IMR-90 (cell line): Measurements from ENCODE around the gene MRPL38. TPM values are rescaled to one million over a fixed set of nuclear protein-coding genes. Genes with fewer than 3 reads are reported as not detected.

Experiments used
- ATAC-seq: fragments of 200-7000 bp; cut with Tn5 transposase; 2 replicates; pipeline ENCODE4 v1.9.1; 2020; ENCODE audit warnings: low read depth, mild to moderate bottlenecking, moderate library complexity
- BruUV-seq: library from RNA; stranded (reverse); fragments of 400-500 nt; replicated peaks from 2 replicates; lab custom pipeline; 2021; lab: Mats Ljungman, UMichigan
- CTCF ChIA-PET: fragments of 300-600 bp; formaldehyde crosslinking; extraction: SDS; loops from one replicate; lab custom pipeline; 2021; ENCODE audit warnings: antibody characterized with exemption; lab: Yijun Ruan, JAX
- POLR2A ChIA-PET: fragments of 300-600 bp; sonication (Branson Sonifier 250); formaldehyde crosslinking; loops from one replicate; lab custom pipeline; 2022; ENCODE audit warnings: antibody characterized with exemption; ENCODE audit not compliant: unreplicated experiment; lab: Charles Lee
- DNase-seq: peaks from one replicate; pipeline ENCODE4 v3.0.0; 2013
- H2AFZ ChIP-seq: replicated peaks from 2 replicates; pipeline ENCODE3; 2013; ENCODE audit warnings: low read length, mild to moderate bottlenecking; ENCODE audit not compliant: poor library complexity
- H2AK5ac ChIP-seq: 2 replicates; pipeline ENCODE4 v1.6.1; 2013; ENCODE audit warnings: low read depth, low read length, inconsistent platforms
- H2AK9ac ChIP-seq: replicated peaks from 2 replicates; pipeline ENCODE3; 2013; ENCODE audit warnings: mild to moderate bottlenecking, low read depth, low read length, moderate library complexity; ENCODE audit not compliant: poor library complexity
- H2BK120ac ChIP-seq: 2 replicates; pipeline ENCODE4 v1.6.1; 2013; ENCODE audit warnings: low read depth, low read length, inconsistent platforms
- H2BK15ac ChIP-seq: 3 replicates; pipeline ENCODE4 v1.6.1; 2013; ENCODE audit warnings: low read depth, low read length, inconsistent platforms
- H2BK20ac ChIP-seq: 2 replicates; pipeline ENCODE4 v1.6.1; 2013; ENCODE audit warnings: low read depth, mild to moderate bottlenecking, inconsistent platforms, low read length, moderate library complexity
- H2BK5ac ChIP-seq: 2 replicates; pipeline ENCODE4 v1.6.1; 2013; ENCODE audit warnings: mild to moderate bottlenecking, low read depth, low read length, inconsistent platforms; ENCODE audit not compliant: poor library complexity, severe bottlenecking
- H3K14ac ChIP-seq: replicated peaks from 2 replicates; pipeline ENCODE4 v1.6.1; 2013; ENCODE audit warnings: low read depth, low read length, inconsistent platforms
- H3K18ac ChIP-seq: 2 replicates; pipeline ENCODE4 v1.6.1; 2013; ENCODE audit warnings: low read depth, low read length, control low read depth
- H3K23ac ChIP-seq: 2 replicates; pipeline ENCODE4 v1.6.1; 2013; ENCODE audit warnings: low read depth, low read length, inconsistent platforms
- H3K27ac ChIP-seq: 2 replicates; pipeline ENCODE4 v1.5.1; 2013; ENCODE audit warnings: mild to moderate bottlenecking, control low read depth, low read length; ENCODE audit not compliant: insufficient read depth
- H3K27me3 ChIP-seq: 2 replicates; pipeline ENCODE4 v1.6.1; 2013; ENCODE audit warnings: low read length; ENCODE audit not compliant: control insufficient read depth, insufficient read depth
- H3K36me3 ChIP-seq: 2 replicates; pipeline ENCODE4 v1.6.1; 2013; ENCODE audit warnings: low read length, mixed read lengths; ENCODE audit not compliant: control insufficient read depth, insufficient read depth
- H3K4ac ChIP-seq: 2 replicates; pipeline ENCODE4 v1.6.1; 2013; ENCODE audit warnings: low read depth, low read length, inconsistent platforms
- H3K4me1 ChIP-seq: 2 replicates; pipeline ENCODE4 v1.6.1; 2013; ENCODE audit warnings: low read length, mixed read lengths; ENCODE audit not compliant: control insufficient read depth, insufficient read depth
- H3K4me2 ChIP-seq: 2 replicates; pipeline ENCODE4 v1.6.1; 2013; ENCODE audit warnings: low read depth, mild to moderate bottlenecking, control low read depth, low read length, moderate library complexity
- H3K4me3 ChIP-seq: 2 replicates; pipeline ENCODE4 v1.5.1; 2013; ENCODE audit warnings: low read depth, mild to moderate bottlenecking, control low read depth, low read length, moderate library complexity; ENCODE audit not compliant: insufficient read depth
- H3K56ac ChIP-seq: 2 replicates; pipeline ENCODE4 v1.6.1; 2013; ENCODE audit warnings: low read length, inconsistent platforms; ENCODE audit not compliant: insufficient read depth; ENCODE audit errors: extremely low read depth
- H3K79me1 ChIP-seq, 2 experiments: 2 replicates each; pipeline ENCODE4 v1.6.1; 2013; ENCODE audit warnings: low read length in 2 of 2, inconsistent platforms in 1 of 2, low read depth in 1 of 2
- H3K9ac ChIP-seq: 2 replicates; pipeline ENCODE4 v1.6.1; 2013; ENCODE audit warnings: low read depth, low read length, control low read depth
- H3K9me1 ChIP-seq: 2 replicates; pipeline ENCODE4 v1.6.1; 2013; ENCODE audit warnings: low read length, inconsistent platforms; ENCODE audit not compliant: insufficient read depth
- H3K9me3 ChIP-seq: 2 replicates; pipeline ENCODE4 v1.6.1; 2013; ENCODE audit warnings: low read length; ENCODE audit not compliant: control insufficient read depth, insufficient read depth
- H4K20me1 ChIP-seq: 2 replicates; pipeline ENCODE4 v1.6.1; 2013; ENCODE audit warnings: low read length, inconsistent platforms; ENCODE audit not compliant: insufficient read depth
- H4K5ac ChIP-seq: 2 replicates; pipeline ENCODE4 v1.6.1; 2013; ENCODE audit warnings: mild to moderate bottlenecking, low read depth, low read length, control low read depth
- H4K8ac ChIP-seq, 2 experiments: 2 replicates each; pipeline ENCODE4 v1.6.1; 2013; ENCODE audit warnings: low read depth in 2 of 2, low read length in 2 of 2, control low read depth in 1 of 2, inconsistent platforms in 1 of 2
- H4K91ac ChIP-seq: 2 replicates; pipeline ENCODE4 v1.6.1; 2013; ENCODE audit warnings: low read depth, low read length, inconsistent platforms; ENCODE audit not compliant: insufficient read depth
- BHLHE40 ChIP-seq: fragments of 150-350 bp; IDR thresholded peaks from 2 replicates; pipeline ENCODE4 v1.6.1; 2016; ENCODE audit warnings: mild to moderate bottlenecking, low read depth, low read length
- CEBPB ChIP-seq: IDR thresholded peaks from 2 replicates; pipeline ENCODE4 v1.6.1; 2012; ENCODE audit warnings: low read depth, low read length, improper control_type of control experiment
- CHD1 ChIP-seq: IDR thresholded peaks from 2 replicates; pipeline ENCODE4 v1.6.1; 2012; ENCODE audit warnings: low read depth, low read length, improper control_type of control experiment
- ELK1 ChIP-seq: fragments of 150-350 bp; IDR thresholded peaks from 2 replicates; pipeline ENCODE4 v1.6.1; 2016; ENCODE audit warnings: low read depth, mild to moderate bottlenecking, low read length, moderate library complexity, borderline replicate concordance
- FOS ChIP-seq: fragments of 150-350 bp; IDR thresholded peaks from 2 replicates; pipeline ENCODE4 v1.6.1; 2016; ENCODE audit warnings: low read depth, low read length
- MAFK ChIP-seq: IDR thresholded peaks from 2 replicates; pipeline ENCODE4 v1.6.1; 2012; ENCODE audit warnings: low read depth, low read length, improper control_type of control experiment
- MAZ ChIP-seq: IDR thresholded peaks from 2 replicates; pipeline ENCODE4 v1.6.1; 2012; ENCODE audit warnings: low read depth, mild to moderate bottlenecking, low read length, improper control_type of control experiment, moderate library complexity, borderline replicate concordance
- MXI1 ChIP-seq: IDR thresholded peaks from 2 replicates; pipeline ENCODE4 v1.6.1; 2012; ENCODE audit warnings: low read depth, mild to moderate bottlenecking, low read length, moderate library complexity, borderline replicate concordance
- NFE2L2 ChIP-seq: fragments of 150-350 bp; IDR thresholded peaks from 2 replicates; pipeline ENCODE4 v1.6.1; 2016; ENCODE audit warnings: low read depth, mild to moderate bottlenecking, low read length
- POLR2A ChIP-seq: IDR thresholded peaks from 2 replicates; pipeline ENCODE4 v1.6.1; 2012; ENCODE audit warnings: mild to moderate bottlenecking, low read depth, low read length
- SMC3 ChIP-seq: fragments of 150-350 bp; IDR thresholded peaks from 2 replicates; pipeline ENCODE4 v1.6.1; 2016; ENCODE audit warnings: low read depth, mild to moderate bottlenecking, antibody characterized with exemption, low read length, moderate library complexity
- USF2 ChIP-seq: fragments of 150-350 bp; IDR thresholded peaks from 2 replicates; pipeline ENCODE4 v1.6.1; 2017; ENCODE audit warnings: mild to moderate bottlenecking, antibody characterized with exemption, low read length, low read depth
- WGBS, 2 experiments: methylation state at CpG; one replicate each; pipeline versions ENCODE4 v1.1.5 to v1.1.7; 2013; ENCODE audit warnings: missing lambda C conversion rate in 2 of 2; ENCODE audit not compliant: insufficient read length in 1 of 2; ENCODE audit errors: extremely low coverage in 2 of 2; 5-methylcytosine and 5-hydroxymethylcytosine counted together
- dilution Hi-C: fragments of 300-500 bp; cut with HindIII; formaldehyde crosslinking; loops from one replicate; pipeline ENCODE4 v1.14.3; 2018; ENCODE audit warnings: low sequenced_read_pairs; ENCODE audit not compliant: unreplicated experiment
- in situ Hi-C: fragments of 300-500 bp; cut with MboI; formaldehyde crosslinking; loops from 3 replicates; pipeline ENCODE4 v1.14.3; 2019; ENCODE audit warnings: low sequenced_read_pairs, inconsistent platforms, mixed read lengths
- intact Hi-C: fragments of 100-400 bp; cut with micrococcal nuclease; formaldehyde crosslinking; loops from 2 replicates; pipeline ENCODE4 v1.10.0; 2022
- polyA plus RNA-seq, 3 experiments: library from polyadenylated mRNA; depleted of rRNA; stranded (reverse); fragments of >200 nt; gene quantifications; 2 replicates each; pipeline ENCODE4 v1.2.3, GENCODE V29; 2012; ENCODE audit warnings: low replicate concordance in 1 of 3
- total RNA-seq: library from RNA; depleted of rRNA; stranded (reverse); fragments of >200 nt; gene quantifications from 2 replicates; pipeline ENCODE4 v1.2.3, GENCODE V29; 2012

Gene MRPL38
- total and polyA plus RNA-seq, 2 of the 4 experiments (the other 2 are of a cell fraction): 13.3 to 42.5 TPM

GRCh38 chr17:75861927-75862317, 42.8 kb downstream of the MRPL38 start:
- no peak for ATAC-seq
- Histone ChIP-seq H3K9me3 (no peaks in the 10 kb centered on the region), H4K20me1 (no peaks in the 10 kb centered on the region), H2BK120ac (peak overlapping the region; percentile 15; the same call in 1 of the 2 replicates), H2AK9ac (no peak overlapping the region), H2AFZ (no peak overlapping the region), H3K79me1 (no peaks in the 10 kb centered on the region), H4K5ac (peak overlapping the region; percentile 32; the same call in 1 of the 2 replicates), H3K9me1 (0 out of 2 replicates have a peak, but pooled peaks cover 3% of the 10 kb centered on the region), H4K91ac (no peak overlapping the region), H3K4me1 (peaks cover 8% of the 10 kb centered on the region), H3K23ac (no peak overlapping the region), H3K27me3 (no peaks in the 10 kb centered on the region), H3K36me3 (no peaks in the 10 kb centered on the region), H4K8ac (no peak overlapping the region), H3K9ac (no peak overlapping the region), H3K14ac (no peak overlapping the region), H2AK5ac (peak overlapping the region; percentile 58; the same call in 1 of the 2 replicates), H2BK5ac (no peak overlapping the region), H3K56ac (no peak overlapping the region), H3K4me3 (no peak overlapping the region), H3K4me2 (no peak overlapping the region), H3K18ac (no peak overlapping the region), H2BK20ac (0 out of 2 replicates have a peak overlapping the region, but pooled peaks have one; percentile 18), H2BK15ac (no peak overlapping the region), H3K27ac (no peak overlapping the region), H3K4ac (0 out of 2 replicates have a peak overlapping the region, but pooled peaks have one; percentile 43)
- in situ Hi-C loops: no loop called here
- no peak for DNase-seq
- CTCF ChIA-PET: interaction anchor here (0.6 to 1.4 kb wide), 3 partner anchors 11 to 79 kb away, joined by 3 read pairs; partner anchors contain the start of gene TRIM47
- POLR2A ChIA-PET: no interaction called here
- no TSS peak for BruUV-seq
- 84% methylated on average over 3 of the region's 9 CpGs; no CpG with 5 or more reads in 1 of the 2 experiments for WGBS, 2 experiments
- TF ChIP-seq POLR2A (no peak), ELK1 (no peak), FOS (no peak), NFE2L2 (no peak), MAZ (no peak), USF2 (no peak), BHLHE40 (no peak), CHD1 (no peak), MXI1 (no peak), MAFK (no peak), CEBPB (no peak), SMC3 (no peak)
- intact Hi-C loops: no loop called here
- dilution Hi-C loops: no loop called here
